Mesenteric fat pad (tissue), 1 donor: ENCODE data around the gene IREB2. TPM values are rescaled to one million over a fixed set of nuclear protein-coding genes. Genes with fewer than 3 reads are reported as not detected.
"Not testable (repeated sequence)": the region's sequence is repeated elsewhere in the genome, so short reads cannot be mapped to it uniquely, and the experiment has no call there.

Source experiments
- DNase-seq: peaks from one replicate; pipeline ENCODE4 v3.0.0-alpha.2; 2020; ENCODE audit warnings: low spot score
- total RNA-seq: library from RNA; stranded (reverse); fragmentation: NEBNext Ultra II Directional; extraction: Animal tissue kit (Norgen Biotek cat#: 25700); gene quantifications from one replicate; pipeline ENCODE4 v1.2.1, GENCODE V29; 2021
- donor health status: DM: yes; HTN: yes; CAD: no.

Gene IREB2
- total RNA-seq, 1 donor from 2014 or later = 57.1 TPM

- DNase-seq = no peak
Observed at GRCh38 chr15:78461171-78461888, 23.3 kb downstream of the IREB2 start.

GRCh38 chr15:78469031-78469430 is 31.0 kb downstream of the IREB2 start:
- DNase-seq = no peak

- no peak for DNase-seq
Observed at GRCh38 chr15:78477295-78477694, 39.3 kb downstream of the IREB2 start.

GRCh38 chr15:78479650-78480049 is 41.6 kb downstream of the IREB2 start:
- DNase-seq = no peak

GRCh38 chr15:78481917-78482316 is 43.9 kb downstream of the IREB2 start:
- no peak for DNase-seq

- DNase-seq = no peak
Observed at GRCh38 chr15:78492872-78493271, 54.9 kb downstream of the IREB2 start.

- DNase-seq = no peak
Observed at GRCh38 chr15:78501857-78502256, 63.8 kb downstream of the IREB2 start.

- DNase-seq = no peak
Observed at GRCh38 chr15:78502641-78503040, 64.6 kb downstream of the IREB2 start.

GRCh38 chr15:78506971-78507830 is 69.2 kb downstream of the IREB2 start, which contains the start of gene HYKK:
TSS of gene HYKK (plus strand) at chr15:78507577. CDS start at chr15:78513089, 5,512 bp downstream.
- DNase-seq = peak; percentile 95

- DNase-seq = no peak
Observed at GRCh38 chr15:78507831-78508160, 69.8 kb downstream of the IREB2 start.

- no peak for DNase-seq
Observed at GRCh38 chr15:78508272-78508671, 70.3 kb downstream of the IREB2 start.

GRCh38 chr15:78509726-78510312 is 71.8 kb downstream of the IREB2 start:
- no peak for DNase-seq

GRCh38 chr15:78520035-78520434 is 82.0 kb downstream of the IREB2 start:
- DNase-seq = not testable (repeated sequence)

- no peak for DNase-seq
Observed at GRCh38 chr15:78524230-78524629, 86.2 kb downstream of the IREB2 start.

GRCh38 chr15:78527325-78527724 is 89.3 kb downstream of the IREB2 start:
- DNase-seq = no peak

GRCh38 chr15:78533331-78533730 is 95.3 kb downstream of the IREB2 start:
- DNase-seq = no peak

GRCh38 chr15:78536134-78536533 is 98.1 kb downstream of the IREB2 start:
- no peak for DNase-seq

GRCh38 chr15:78537266-78537905 is 99.4 kb downstream of the IREB2 start:
- no peak for DNase-seq

- no peak for DNase-seq
Observed at GRCh38 chr15:78538358-78538757, 100.3 kb downstream of the IREB2 start.

GRCh38 chr15:78539464-78540140 is 101.6 kb downstream of the IREB2 start:
- DNase-seq = not testable (repeated sequence)
